Body of pancreas (tissue), 4 donors: ENCODE data around the gene MEG3. TPM values are rescaled to one million over a fixed set of nuclear protein-coding genes. Genes with fewer than 3 reads are reported as not detected.

Source experiments
- ATAC-seq: fragments of 150-250 bp; one replicate; pipeline ENCODE4 v1.9.1; 2016
- DNase-seq, 4 donors: peaks; one replicate each; pipeline ENCODE4 v3.0.0-alpha.2; 2019
- H3K27ac ChIP-seq, 4 donors: fragments of 200-600 bp; sonication (generic); 1 replicate in 3 of 4; 2 replicates in 1 of 4; pipeline versions ENCODE4 v1.5.1 to v1.6.1; 2016 to 2019; ENCODE audit warnings: mild to moderate bottlenecking in 1 of 4, mixed read lengths in 1 of 4, moderate library complexity in 1 of 4
- H3K27me3 ChIP-seq, 2 donors: fragments of 200-600 bp; sonication (generic); one replicate each; pipeline ENCODE4 v1.6.0; 2016; ENCODE audit warnings: mild to moderate bottlenecking in 1 of 2
- H3K36me3 ChIP-seq, 2 donors: fragments of 200-600 bp; sonication (generic); replicated peaks in 1 of 2; 2 replicates each; pipeline ENCODE4 v1.5.1; 2016; ENCODE audit warnings: low read depth in 2 of 2; ENCODE audit not compliant: insufficient read depth in 1 of 2
- H3K4me1 ChIP-seq: fragments of 200-600 bp; sonication (generic); one replicate; pipeline ENCODE4 v1.6.0; 2016
- H3K4me3 ChIP-seq, 2 donors: fragments of 200-600 bp; sonication (generic); 1 replicate in 1 of 2; 2 replicates in 1 of 2; pipeline ENCODE4 v1.5.1; 2016 to 2019
- H3K9me3 ChIP-seq, 3 donors: fragments of 200-600 bp; sonication (generic); 1 replicate in 2 of 3; 2 replicates in 1 of 3; pipeline ENCODE4 v1.5.1; 2016
- CTCF ChIP-seq, 7 experiments: fragments of 450-650 bp in 4 of 7; fragments of 200-600 bp in 3 of 7; sonication (generic) in 3 of 7; IDR thresholded peaks; one replicate each; pipeline ENCODE4 v1.5.1; 2016 to 2019; ENCODE audit warnings: antibody characterized with exemption in 7 of 7
- POLR2A ChIP-seq, 3 donors: fragments of 450-650 bp; IDR thresholded peaks; one replicate each; pipeline ENCODE4 v1.6.1; 2016; ENCODE audit warnings: antibody characterized with exemption in 3 of 3, mild to moderate bottlenecking in 2 of 3
- WGBS, 2 donors: methylation state at CpG; one replicate each; pipeline ENCODE4 v1.1.5; 2017; 5-methylcytosine and 5-hydroxymethylcytosine counted together
- intact Hi-C: fragments of 100-400 bp; cut with DNase I; formaldehyde crosslinking; loops from one replicate; pipeline ENCODE4 v1.15.1; 2023
- total RNA-seq, 2 donors: library from RNA; depleted of rRNA; stranded (reverse); fragments of >200 nt; gene quantifications; one replicate each; pipeline ENCODE4 v1.1.0, GENCODE V29; 2016

Gene MEG3
- total RNA-seq, 2 donors from 2014 or later, result 150 to 537 TPM

DNA sequence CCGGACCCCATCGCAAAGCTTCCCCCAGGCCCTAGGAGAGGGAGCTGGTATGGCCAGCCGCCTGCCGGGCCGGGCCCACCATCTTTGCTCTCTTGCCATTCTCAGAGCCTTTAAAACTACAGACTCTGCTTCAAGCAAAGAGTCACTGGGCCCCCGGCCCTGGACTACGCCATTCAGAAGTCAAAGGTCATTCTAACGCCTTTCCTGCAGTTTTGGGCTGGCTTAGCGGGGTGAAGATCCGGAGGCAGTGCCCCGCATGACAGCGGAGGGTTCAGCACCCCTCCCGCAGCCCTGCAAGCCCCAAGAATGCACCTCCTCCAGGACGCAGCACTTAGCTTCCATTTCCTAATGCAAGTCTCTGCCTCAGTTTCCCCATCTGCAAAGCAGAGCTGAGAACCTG lies 38.3 kb upstream of the MEG3 start:
- TF ChIP-seq POLR2A (IDR thresholded peaks at IDR 0.05), result no peak
- no peak for TF ChIP-seq CTCF (IDR thresholded peaks at IDR 0.05)
- DNase-seq (no peak), ATAC-seq (no peak)
- Histone ChIP-seq H3K4me3 (no peak overlapping the region), H3K36me3 (no peaks in the 10 kb centered on the region), H3K9me3 (no peaks in the 10 kb centered on the region), H3K27ac (no peak overlapping the region), H3K27me3 (no peaks in the 10 kb centered on the region), H3K4me1 (peaks cover 11% of the 10 kb centered on the region)
- intact Hi-C loops, result no loop called here
- WGBS, 2 donors, result 85 to 89% methylated on average over 10 to 14 of the region's 14 CpGs

DNA sequence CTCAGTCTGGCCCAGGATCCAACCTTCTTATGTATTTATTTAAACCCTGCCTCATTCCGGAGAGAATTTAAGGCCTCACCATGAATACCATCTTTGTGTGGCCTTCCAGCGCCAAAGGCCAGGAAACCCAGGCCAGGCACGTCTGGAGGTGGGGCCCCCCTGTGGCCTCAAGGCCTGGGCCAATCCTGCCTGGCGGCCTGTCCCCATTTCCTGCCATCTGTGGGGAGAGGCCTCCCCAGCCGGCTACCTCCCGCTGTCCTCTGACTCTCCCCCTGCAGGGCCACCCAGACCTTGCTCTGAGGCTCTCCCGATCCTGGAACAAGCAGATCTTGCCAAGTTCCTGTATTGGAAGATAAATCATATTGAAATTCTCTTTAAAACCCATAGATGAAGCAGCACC lies 37.4 kb upstream of the MEG3 start:
- TF ChIP-seq CTCF (IDR thresholded peaks at IDR 0.05), result peak in 1 of 7 experiments; percentile 5
- TF ChIP-seq POLR2A (IDR thresholded peaks at IDR 0.05), result no peak
- peaks cover 11% of the 10 kb centered on the region for H3K4me1 ChIP-seq
- intact Hi-C loops, result no loop called here
- DNase-seq (peak; percentile 16 to 55 (median 34)), ATAC-seq (peak; percentile 75)
- no peaks in the 10 kb centered on the region for H3K9me3 ChIP-seq
- peak overlapping the region in 2 of 4 donors; percentile 18 to 40 for H3K27ac ChIP-seq
- 46 to 52% methylated on average over 4 to 7 of the region's 7 CpGs for WGBS, 2 donors
- no peaks in the 10 kb centered on the region for H3K36me3 ChIP-seq
- H3K4me3 ChIP-seq, result no peak overlapping the region
- H3K27me3 ChIP-seq, result no peaks in the 10 kb centered on the region

- 54 to 63% methylated on average over 5 of the region's 5 CpGs for WGBS, 2 donors
- no peak overlapping the region for H3K4me3 ChIP-seq
- no peaks in the 10 kb centered on the region for H3K9me3 ChIP-seq
- TF ChIP-seq POLR2A (IDR thresholded peaks at IDR 0.05), result no peak
- no peak for TF ChIP-seq CTCF (IDR thresholded peaks at IDR 0.05)
- H3K27ac ChIP-seq, result peak overlapping the region in 2 of 4 donors; percentile 18 to 40
- peaks cover 11% of the 10 kb centered on the region for H3K4me1 ChIP-seq
- intact Hi-C loops, result no loop called here
- ATAC-seq (peak; percentile 23), DNase-seq (no peak)
- no peaks in the 10 kb centered on the region for H3K27me3 ChIP-seq
- H3K36me3 ChIP-seq, result no peaks in the 10 kb centered on the region
These were observed 37.0 kb upstream of the MEG3 start for GRCh38 chr14:100788942-100789341.

- Histone ChIP-seq H3K4me3 (no peak overlapping the region), H3K4me1 (peaks cover 11% of the 10 kb centered on the region), H3K9me3 (no peaks in the 10 kb centered on the region), H3K27me3 (no peaks in the 10 kb centered on the region), H3K27ac (no peak overlapping the region), H3K36me3 (no peaks in the 10 kb centered on the region)
- DNase-seq (no peak), ATAC-seq (no peak)
- TF ChIP-seq POLR2A (IDR thresholded peaks at IDR 0.05), result no peak
- no peak for TF ChIP-seq CTCF (IDR thresholded peaks at IDR 0.05)
- WGBS, 2 donors, result 84 to 86% methylated on average over 12 of the region's 12 CpGs
- intact Hi-C loops, result no loop called here
These were observed 36.2 kb upstream of the MEG3 start for GRCh38 chr14:100789460-100790417.
